Activated CD8-positive, alpha-beta memory T cell treated with anti-CD3 and anti-CD28 coated beads for 4 hours (primary cell): ENCODE data around the gene C6orf118.

ENCODE experiments used
- DNase-seq, 2 donors: peaks; one replicate each; pipeline ENCODE4 v3.0.0-alpha.2; 2020; ENCODE audit warnings: low read depth in 2 of 2

The C6orf118 gene

GRCh38 chr6:165308926-165309731 is at the start of gene C6orf118:
TSS of gene C6orf118 (minus strand) at chr6:165309605. CDS start at chr6:165309586, 19 bp downstream.
- no peak for DNase-seq

- no peak for DNase-seq
Measured at GRCh38 chr6:165345700-165346099, 36.3 kb upstream of the C6orf118 start.

DNA sequence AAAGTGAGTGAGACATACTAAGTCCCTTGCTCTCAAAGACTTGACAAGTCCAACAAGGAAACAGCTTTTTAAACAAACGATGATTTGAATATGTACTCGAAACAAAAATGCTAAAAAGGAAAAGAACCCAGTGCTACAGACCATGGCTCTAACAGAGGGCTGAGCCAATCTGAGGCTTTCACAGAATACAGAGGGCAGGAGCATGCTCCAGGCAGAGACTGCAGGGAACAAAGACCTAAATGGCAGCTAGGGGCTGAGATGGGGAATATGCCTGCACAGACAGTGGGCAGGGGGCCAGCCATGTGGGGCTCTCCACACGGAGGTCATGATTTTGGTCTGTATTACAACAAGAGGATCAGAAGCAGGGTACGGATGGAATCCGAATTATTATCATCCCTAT is 31.1 kb upstream of the C6orf118 start:
- DNase-seq = no peak

DNA sequence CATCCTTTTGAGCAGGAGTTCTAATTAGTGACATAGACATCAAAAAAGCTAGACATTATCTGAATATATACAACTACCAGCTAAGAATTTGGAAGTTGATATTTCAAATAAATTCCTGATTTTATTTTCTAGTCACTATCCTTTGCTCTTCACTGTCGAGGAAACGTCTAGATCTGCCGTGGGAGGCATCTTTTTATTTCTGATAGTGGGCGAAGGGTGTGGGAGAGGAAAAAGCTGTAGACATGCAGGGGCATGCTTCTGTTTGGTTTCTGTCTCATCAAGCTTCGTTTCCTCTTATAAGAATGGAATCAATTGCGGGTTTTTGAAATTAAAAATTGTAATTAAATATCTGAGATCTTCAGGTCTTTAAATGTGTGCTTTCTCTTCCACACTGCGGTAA is 16.2 kb upstream of the C6orf118 start:
- no peak for DNase-seq

DNA sequence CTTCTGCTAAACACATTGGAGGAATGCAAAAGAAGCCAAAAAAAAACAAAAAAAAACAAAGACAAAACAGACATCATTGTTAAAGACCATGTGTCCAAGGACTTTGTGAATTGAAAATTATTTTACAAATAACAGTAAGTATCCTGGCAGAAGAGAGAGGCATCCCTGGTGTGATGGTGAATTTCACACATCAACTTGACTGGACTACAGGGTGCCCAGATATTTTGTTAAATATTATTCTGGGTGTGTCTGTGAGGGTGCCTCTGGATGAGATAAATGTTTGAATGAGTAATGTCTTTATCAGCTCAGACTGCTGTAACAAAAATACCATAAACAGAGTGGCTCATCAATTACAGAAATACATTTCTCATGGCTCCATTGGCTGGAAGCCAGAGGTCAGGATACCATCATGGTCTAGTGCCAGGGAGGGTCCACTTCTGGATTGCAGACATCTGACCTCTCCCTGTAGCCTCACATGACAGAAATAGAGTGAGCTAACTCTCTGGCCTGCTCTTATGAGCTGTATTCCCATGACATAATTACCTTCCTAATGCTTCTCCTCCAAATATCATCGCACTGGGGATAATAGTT is 12.2 kb upstream of the C6orf118 start:
- no peak for DNase-seq

DNA sequence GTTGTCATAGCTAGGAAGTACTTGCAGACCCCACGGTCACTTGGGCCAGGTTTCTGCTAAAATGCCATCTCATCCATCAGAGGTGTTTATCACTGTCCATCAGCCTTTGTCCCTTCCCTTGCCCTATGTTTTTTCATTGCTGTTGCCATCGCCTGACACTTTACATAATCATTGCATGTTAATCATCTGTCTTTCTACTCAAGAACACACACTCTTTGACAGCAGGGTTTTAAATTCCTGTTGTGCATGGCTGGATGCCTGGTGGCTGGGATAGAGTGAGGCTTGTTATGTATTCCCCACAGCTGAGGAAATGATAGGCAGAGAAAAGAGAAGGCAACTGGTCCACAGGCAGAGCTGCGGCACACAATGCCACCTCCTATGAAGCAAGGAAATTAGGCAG is 11.7 kb upstream of the C6orf118 start:
- no peak for DNase-seq

DNA sequence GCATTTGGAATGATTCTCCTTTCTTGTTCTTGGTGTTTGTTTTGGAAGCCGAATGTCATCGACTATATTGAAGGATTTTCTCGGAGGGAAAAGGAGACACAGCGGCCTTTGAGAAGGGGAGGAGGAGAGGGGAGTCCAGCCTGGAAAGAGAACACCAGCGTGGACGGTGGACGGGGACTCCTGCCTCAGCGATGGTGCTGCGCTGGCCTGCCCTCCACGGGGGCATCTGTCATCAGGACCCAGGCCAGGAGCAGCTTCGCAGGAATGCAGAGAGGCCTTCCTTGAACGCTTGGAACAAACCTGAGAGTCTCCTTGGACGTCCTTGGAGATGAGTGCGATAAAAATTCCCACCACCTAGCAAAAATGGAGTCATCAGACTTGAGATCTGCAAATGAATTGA is 8.3 kb upstream of the C6orf118 start:
- DNase-seq = no peak

DNA sequence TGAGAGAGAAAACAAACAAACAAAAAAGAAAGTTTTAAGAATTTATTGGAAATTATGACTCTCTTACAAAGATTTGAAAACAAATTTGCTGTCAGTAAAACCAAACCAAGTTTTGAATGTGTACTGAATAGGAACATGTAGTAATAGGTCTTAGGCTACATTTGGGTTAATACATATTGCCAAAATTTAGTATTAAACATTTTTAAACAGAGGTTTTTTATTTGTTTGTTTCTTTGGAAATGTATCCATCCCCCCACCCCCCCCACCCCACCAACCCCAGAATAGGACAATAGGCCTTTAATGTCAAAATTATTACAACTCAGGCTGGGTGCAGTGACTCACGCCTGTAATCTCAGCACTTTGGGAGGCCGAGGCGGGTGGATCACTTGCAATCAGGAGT is 2.5 kb downstream of the C6orf118 start:
- no peak for DNase-seq

GRCh38 chr6:165301372-165302246 is 7.8 kb downstream of the C6orf118 start:
- no peak for DNase-seq

- DNase-seq = no peak
Measured at GRCh38 chr6:165300422-165300936, 8.9 kb downstream of the C6orf118 start.

DNA sequence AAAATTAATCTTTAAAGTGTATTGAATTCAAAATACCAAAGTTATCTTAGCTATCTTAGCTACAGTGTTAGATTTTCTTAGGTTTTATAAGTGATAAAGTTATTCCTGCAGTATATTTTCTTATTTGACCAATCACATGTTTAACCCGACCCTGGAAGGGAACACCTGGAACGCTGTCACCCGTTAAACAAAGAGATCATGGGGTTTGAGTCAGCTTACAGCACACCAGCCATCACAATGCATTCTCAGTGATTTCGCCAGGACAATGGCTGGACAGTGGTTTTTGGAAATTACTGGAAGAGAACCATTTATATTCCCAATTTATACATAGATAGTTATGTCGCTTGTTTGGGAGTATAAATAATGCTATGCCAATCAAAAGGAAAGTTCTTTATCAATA is 10.5 kb downstream of the C6orf118 start:
- DNase-seq = no peak

DNA sequence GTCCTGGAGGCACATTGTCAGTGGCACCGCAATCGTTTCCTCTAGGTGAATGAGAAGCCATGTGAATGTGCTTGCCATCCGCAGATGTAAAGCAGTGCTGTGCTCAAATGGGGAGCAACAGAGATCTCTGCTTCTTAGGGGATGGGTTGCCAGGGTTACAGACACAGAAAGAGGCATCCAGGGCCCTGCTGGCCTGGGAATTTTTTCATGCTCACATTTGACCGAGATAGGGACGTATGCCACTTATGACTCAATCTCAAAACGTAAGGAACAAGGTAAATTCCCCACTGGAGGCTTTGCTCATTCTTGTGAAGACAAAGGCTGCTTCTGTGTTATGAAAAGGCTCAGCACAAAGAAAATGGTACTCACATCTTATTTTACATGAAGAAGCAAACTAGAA is 11.0 kb downstream of the C6orf118 start:
- no peak for DNase-seq

DNA sequence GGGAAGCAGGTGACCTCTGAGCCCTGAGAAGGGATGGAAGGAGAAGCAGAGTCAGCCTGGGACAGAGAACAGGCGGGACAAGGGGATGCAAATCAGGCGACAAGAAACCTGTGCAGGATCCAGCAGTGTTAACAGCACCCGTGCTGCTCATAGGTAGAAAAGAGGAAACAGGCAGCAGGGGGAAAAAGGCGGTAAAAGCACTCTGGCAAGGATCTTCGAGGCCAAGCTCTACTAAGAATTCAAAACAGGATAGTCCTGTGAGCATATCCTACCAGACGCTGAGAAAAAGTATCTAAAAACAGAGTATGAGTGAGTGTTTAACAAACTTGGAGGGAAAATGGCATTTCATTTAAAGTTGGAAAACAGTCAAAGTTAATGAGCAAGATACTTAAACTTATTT is 16.7 kb downstream of the C6orf118 start:
- DNase-seq = no peak

GRCh38 chr6:165274611-165275010 is 34.8 kb downstream of the C6orf118 start:
- DNase-seq = no peak

- no peak for DNase-seq
Measured at GRCh38 chr6:165272585-165272984, 36.8 kb downstream of the C6orf118 start.

- no peak for DNase-seq
Measured at GRCh38 chr6:165268987-165269386, 40.4 kb downstream of the C6orf118 start.

DNA sequence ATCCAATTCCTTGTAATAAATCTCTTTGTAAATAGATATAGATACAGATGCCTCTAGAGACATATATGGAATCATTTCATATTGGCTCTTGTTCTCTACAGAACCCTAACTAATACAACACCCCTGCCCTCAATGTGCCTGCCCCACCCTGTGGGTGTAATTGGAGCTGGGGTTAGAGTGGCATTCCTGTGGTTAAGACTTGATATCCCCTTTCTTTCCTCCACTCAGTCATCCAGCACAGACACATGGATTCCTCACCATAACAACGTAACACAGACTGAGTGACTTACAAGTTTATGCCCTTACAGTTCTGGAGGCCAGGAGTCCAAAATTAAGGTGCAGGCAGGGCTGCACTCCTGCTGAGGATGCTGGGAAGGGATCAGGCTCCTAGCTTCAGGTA is 42.8 kb downstream of the C6orf118 start:
- DNase-seq = no peak

DNA sequence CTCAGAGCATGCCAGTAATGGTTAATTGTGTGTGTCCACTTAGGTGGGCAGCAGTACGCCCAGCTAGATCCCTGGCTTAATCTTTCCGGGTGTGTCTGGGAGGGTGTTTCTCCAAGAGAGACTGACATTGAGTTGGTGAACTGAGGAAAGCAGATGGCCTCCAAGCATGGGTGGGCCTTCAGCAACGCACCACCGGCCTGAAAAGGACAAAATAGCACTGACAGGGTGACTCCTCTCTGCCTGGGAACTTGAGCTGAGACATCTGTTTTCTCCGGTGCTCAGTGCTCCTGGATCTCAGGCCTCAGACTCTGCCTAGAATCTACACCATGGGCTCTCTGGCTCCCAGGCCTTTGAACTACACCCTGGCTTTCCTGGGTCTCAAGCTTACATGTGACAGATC is 43.2 kb downstream of the C6orf118 start:
- no peak for DNase-seq

DNA sequence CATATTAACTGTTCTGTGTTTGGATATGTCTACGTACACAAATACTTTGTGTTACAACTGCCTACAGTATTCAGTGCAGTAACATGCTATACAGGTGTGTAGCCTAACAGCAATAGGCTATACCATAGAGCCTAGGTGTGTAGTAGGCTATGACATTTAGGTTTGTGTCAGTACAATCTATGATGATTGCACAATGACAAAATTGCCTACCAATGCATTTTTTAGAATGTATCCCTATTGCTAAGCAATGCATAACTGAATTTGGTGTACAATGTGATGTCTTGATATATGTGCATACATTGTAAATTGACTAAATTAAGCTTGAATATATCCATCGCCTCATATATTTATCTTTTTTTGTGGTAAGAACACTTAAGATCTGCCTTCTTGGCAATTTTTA is 48.9 kb downstream of the C6orf118 start:
- no peak for DNase-seq

DNA sequence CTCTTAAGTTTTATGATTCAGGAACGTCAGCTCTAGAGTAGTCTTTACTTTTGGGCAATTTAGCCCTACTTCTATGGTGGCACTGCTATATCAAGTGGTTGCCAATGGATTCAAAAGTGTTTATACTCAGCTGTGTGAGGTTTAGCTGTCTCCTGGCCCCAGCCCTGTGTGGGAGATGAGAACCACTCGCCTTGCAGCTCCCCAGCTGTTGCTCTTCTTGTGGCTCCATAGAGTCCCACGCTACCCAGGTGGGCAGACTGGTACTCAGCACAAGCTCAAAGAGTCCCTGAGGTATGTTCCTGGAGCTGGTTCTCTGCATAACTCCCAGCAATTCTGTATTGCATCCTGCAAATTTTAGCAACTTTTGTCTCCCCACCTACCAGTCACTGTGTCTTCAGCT is 59.6 kb downstream of the C6orf118 start:
- no peak for DNase-seq

DNA sequence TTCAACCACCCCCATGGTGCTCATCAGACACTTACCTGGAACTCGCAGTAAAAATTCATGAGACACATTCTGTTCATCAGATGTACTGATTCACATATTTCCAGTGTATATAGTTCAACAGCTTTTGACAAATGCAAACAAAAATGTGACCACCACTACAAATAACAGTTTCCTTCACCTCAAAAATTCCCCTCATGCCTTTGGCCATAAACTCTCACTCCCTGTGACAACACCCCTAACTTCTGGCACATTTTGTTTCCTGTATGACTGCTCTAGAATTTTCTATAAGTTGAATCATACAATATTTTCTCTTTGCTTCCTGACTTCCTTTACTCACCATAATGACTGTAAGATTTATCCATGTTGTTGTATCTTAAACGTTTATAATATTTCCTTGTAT is 63.7 kb downstream of the C6orf118 start:
- DNase-seq = no peak

DNA sequence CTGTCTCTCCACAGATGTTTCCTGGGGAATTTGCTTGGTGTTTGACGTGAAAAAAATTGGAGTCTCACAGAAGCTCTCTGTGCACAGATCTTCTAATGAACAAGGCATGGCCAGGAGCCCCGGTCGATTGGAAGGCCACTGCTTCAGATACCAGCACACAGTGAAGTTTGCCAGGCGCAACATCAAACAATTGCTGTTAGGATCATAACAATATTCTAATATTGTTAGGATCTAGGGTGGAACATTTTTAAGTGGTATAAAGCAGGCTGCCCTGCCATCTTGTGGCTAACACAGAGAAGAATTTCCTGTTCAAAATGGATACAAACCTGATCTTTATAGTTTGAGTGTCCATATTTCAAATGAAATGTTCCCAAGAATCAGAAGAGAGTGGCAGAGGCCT is 64.1 kb downstream of the C6orf118 start:
- no peak for DNase-seq
